OCI-LY1 (cell line): ENCODE measurements around the gene SH3PXD2A.

Source experiments
- CTCF ChIP-seq: fragments of 200-600 bp; sonication (generic), shearing (Covaris generic); IDR thresholded peaks from 2 replicates; pipeline ENCODE4 v1.5.1; 2017; ENCODE audit warnings: mild to moderate bottlenecking, antibody characterized with exemption, low read length, moderate library complexity, mixed read lengths
- EZH2 ChIP-seq: fragments of 200-600 bp; sonication (generic), shearing (Covaris generic); IDR thresholded peaks from 2 replicates; pipeline ENCODE4 v1.8.0; 2017; ENCODE audit warnings: borderline replicate concordance, mixed run types, mild to moderate bottlenecking, antibody characterized with exemption, low read length, moderate library complexity, mixed read lengths

GRCh38 chr10:103620352-103620740, 235.0 kb downstream of the SH3PXD2A start:
- TF ChIP-seq CTCF (no peak), EZH2 (no peak)
